Ascending aorta (tissue), 2 donors: Measurements from ENCODE around the gene ZNF346. TPM values are rescaled to one million over a fixed set of nuclear protein-coding genes. Genes with fewer than 3 reads are reported as not detected.
A peak's percentile ranks its signal among the peaks of the same experiment; 100 is the strongest.

Experiments used
- DNase-seq, 2 donors: peaks; one replicate each; pipeline ENCODE4 v3.0.0-alpha.2; 2019; ENCODE audit warnings: low spot score in 2 of 2
- H3K27ac ChIP-seq, 2 donors: fragments of 200-600 bp; sonication (generic); one replicate each; pipeline ENCODE4 v1.5.1; 2016 to 2017; ENCODE audit warnings: mild to moderate bottlenecking in 1 of 2
- H3K27me3 ChIP-seq: fragments of 200-600 bp; sonication (generic); one replicate; pipeline ENCODE4 v1.5.1; 2017
- H3K36me3 ChIP-seq, 2 donors: fragments of 200-600 bp; sonication (generic); one replicate each; pipeline ENCODE4 v1.5.1; 2016
- H3K4me1 ChIP-seq, 2 donors: fragments of 200-600 bp; sonication (generic); one replicate each; pipeline ENCODE4 v1.5.1; 2016 to 2017; ENCODE audit warnings: mild to moderate bottlenecking in 1 of 2
- H3K4me3 ChIP-seq, 2 donors: fragments of 200-600 bp; sonication (generic); one replicate each; pipeline ENCODE4 v1.5.1; 2016 to 2017; ENCODE audit warnings: mild to moderate bottlenecking in 1 of 2
- H3K9me3 ChIP-seq, 2 donors: fragments of 200-600 bp; sonication (generic); one replicate each; pipeline ENCODE4 v1.5.1; 2016
- CTCF ChIP-seq, 3 experiments: fragments of 200-600 bp in 2 of 3; fragments of 450-650 bp in 1 of 3; sonication (generic) in 2 of 3; IDR thresholded peaks; one replicate each; pipeline ENCODE4 v1.5.1; 2016 to 2019; ENCODE audit warnings: antibody characterized with exemption in 3 of 3, mild to moderate bottlenecking in 1 of 3, moderate library complexity in 1 of 3
- intact Hi-C: fragments of 100-400 bp; cut with DNase I; formaldehyde crosslinking; loops from one replicate; pipeline ENCODE4 v1.15.1; 2023
- total RNA-seq: library from RNA; depleted of rRNA; stranded (reverse); fragments of >200 nt; gene quantifications from one replicate; pipeline ENCODE4 v1.1.0, GENCODE V29; 2016

Gene ZNF346
- total RNA-seq, 1 donor from 2014 or later: 30.5 TPM

GRCh38 chr5:177071666-177072385 lies 49.3 kb downstream of the ZNF346 start:
- Histone ChIP-seq H3K4me1 (no peaks in the 10 kb centered on the region), H3K27me3 (no peaks in the 10 kb centered on the region), H3K4me3 (no peak overlapping the region), H3K27ac (no peak overlapping the region), H3K9me3 (no peaks in the 10 kb centered on the region), H3K36me3 (no peaks in the 10 kb centered on the region)
- DNase-seq: peak in 1 of 2 donors; percentile 81
- intact Hi-C loops: no loop called here
- TF ChIP-seq CTCF (IDR thresholded peaks at IDR 0.05): peak; percentile 49 to 88 (median 81)

- intact Hi-C loops: no loop called here
- no peaks in the 10 kb centered on the region for H3K36me3 ChIP-seq
- no peaks in the 10 kb centered on the region for H3K27me3 ChIP-seq
- no peak overlapping the region for H3K27ac ChIP-seq
- no peak for DNase-seq
- H3K4me3 ChIP-seq: no peak overlapping the region
- no peaks in the 10 kb centered on the region for H3K4me1 ChIP-seq
- no peak for TF ChIP-seq CTCF (IDR thresholded peaks at IDR 0.05)
- no peaks in the 10 kb centered on the region for H3K9me3 ChIP-seq
These were observed 54.8 kb downstream of the ZNF346 start for GRCh38 chr5:177077335-177077734.

- H3K27me3 ChIP-seq: peaks cover 5% of the 10 kb centered on the region
- intact Hi-C loops: no loop called here
- DNase-seq: no peak
- H3K4me1 ChIP-seq: no peaks in the 10 kb centered on the region
- H3K27ac ChIP-seq: no peak overlapping the region
- H3K36me3 ChIP-seq: no peaks in the 10 kb centered on the region
- no peaks in the 10 kb centered on the region for H3K9me3 ChIP-seq
- TF ChIP-seq CTCF (IDR thresholded peaks at IDR 0.05): no peak
- no peak overlapping the region for H3K4me3 ChIP-seq
These were observed 57.1 kb downstream of the ZNF346 start for GRCh38 chr5:177079606-177080005.

GRCh38 chr5:177080265-177080664 lies 57.8 kb downstream of the ZNF346 start:
- DNase-seq: no peak
- Histone ChIP-seq H3K27ac (no peak overlapping the region), H3K4me1 (no peaks in the 10 kb centered on the region), H3K9me3 (no peaks in the 10 kb centered on the region), H3K4me3 (no peak overlapping the region), H3K27me3 (peaks cover 5% of the 10 kb centered on the region), H3K36me3 (no peaks in the 10 kb centered on the region)
- TF ChIP-seq CTCF (IDR thresholded peaks at IDR 0.05): no peak
- intact Hi-C loops: no loop called here

GRCh38 chr5:177081859-177082258 lies 59.4 kb downstream of the ZNF346 start:
- intact Hi-C loops: no loop called here
- no peak for DNase-seq
- no peak for TF ChIP-seq CTCF (IDR thresholded peaks at IDR 0.05)
- Histone ChIP-seq H3K4me3 (no peak overlapping the region), H3K27ac (no peak overlapping the region), H3K27me3 (peaks cover 7% of the 10 kb centered on the region), H3K36me3 (no peaks in the 10 kb centered on the region), H3K4me1 (peaks cover 1 to 2% of the 10 kb centered on the region in 2 donors), H3K9me3 (no peaks in the 10 kb centered on the region)
